GM12872 (cell line): ENCODE data around the gene MAL.

Experiments used
- TF ChIP-seq, protein P1 (sequence below): IDR thresholded peaks from 3 replicates; pipeline ENCODE4 v1.5.1; 2011; ENCODE audit warnings: low read depth, mild to moderate bottlenecking, low read length, moderate library complexity; ENCODE audit not compliant: insufficient read depth

The MAL gene

DNA sequence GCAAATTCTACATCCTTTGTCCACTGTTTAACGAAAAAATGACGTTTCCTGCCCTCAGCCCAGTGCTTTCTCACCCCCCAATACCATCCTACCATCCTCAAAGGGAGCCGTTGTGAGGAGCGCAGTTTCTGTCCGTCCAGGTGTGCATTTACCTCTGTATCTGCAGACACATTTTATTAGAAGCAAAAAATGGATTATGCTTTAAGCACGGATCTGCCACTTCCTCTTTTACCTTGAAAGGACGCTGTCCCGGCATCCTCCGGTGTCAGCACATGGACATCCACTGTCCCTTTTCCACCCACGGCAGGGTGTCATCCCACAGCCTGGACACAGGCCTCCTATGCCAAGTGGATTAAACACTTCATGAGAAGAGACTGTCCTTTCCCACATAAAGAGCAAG lies 7.2 kb upstream of the MAL start:
- TF ChIP-seq, protein P1, sequence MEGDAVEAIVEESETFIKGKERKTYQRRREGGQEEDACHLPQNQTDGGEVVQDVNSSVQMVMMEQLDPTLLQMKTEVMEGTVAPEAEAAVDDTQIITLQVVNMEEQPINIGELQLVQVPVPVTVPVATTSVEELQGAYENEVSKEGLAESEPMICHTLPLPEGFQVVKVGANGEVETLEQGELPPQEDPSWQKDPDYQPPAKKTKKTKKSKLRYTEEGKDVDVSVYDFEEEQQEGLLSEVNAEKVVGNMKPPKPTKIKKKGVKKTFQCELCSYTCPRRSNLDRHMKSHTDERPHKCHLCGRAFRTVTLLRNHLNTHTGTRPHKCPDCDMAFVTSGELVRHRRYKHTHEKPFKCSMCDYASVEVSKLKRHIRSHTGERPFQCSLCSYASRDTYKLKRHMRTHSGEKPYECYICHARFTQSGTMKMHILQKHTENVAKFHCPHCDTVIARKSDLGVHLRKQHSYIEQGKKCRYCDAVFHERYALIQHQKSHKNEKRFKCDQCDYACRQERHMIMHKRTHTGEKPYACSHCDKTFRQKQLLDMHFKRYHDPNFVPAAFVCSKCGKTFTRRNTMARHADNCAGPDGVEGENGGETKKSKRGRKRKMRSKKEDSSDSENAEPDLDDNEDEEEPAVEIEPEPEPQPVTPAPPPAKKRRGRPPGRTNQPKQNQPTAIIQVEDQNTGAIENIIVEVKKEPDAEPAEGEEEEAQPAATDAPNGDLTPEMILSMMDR, result no peak

DNA sequence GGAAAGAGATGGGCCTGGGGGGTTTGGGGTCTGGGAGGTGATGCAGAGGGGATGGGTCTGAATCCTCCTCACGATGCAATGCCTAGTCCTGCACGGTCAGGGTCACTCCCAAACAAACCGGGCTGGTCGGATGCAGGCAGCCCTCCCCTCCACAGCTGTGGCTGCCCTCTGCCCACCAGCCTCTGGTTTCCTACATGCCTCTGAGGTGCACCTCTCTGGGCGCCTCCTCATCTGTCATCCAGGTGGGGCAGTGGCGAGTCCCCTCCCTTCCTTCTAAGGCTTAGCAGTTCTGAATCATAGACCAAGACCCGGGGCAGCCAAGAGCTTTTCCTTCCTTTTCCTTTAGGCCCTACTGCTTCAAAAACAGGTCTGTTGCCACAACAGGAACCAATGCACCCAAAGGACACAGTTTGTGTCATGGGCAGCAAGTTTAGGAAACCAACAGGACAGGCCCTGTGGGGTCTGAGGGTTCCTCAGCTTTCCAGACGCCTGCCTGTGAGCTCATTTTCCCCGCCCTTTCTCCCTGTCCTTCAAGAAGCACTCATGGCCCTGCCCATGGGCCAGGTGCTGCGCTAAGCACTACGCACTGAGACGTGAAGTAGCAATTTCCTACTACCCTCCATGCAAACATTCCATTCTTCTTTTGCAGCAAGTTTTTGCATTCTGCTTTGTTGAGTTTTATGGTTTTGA lies 6.5 kb upstream of the MAL start:
- TF ChIP-seq, protein P1, result no peak

DNA sequence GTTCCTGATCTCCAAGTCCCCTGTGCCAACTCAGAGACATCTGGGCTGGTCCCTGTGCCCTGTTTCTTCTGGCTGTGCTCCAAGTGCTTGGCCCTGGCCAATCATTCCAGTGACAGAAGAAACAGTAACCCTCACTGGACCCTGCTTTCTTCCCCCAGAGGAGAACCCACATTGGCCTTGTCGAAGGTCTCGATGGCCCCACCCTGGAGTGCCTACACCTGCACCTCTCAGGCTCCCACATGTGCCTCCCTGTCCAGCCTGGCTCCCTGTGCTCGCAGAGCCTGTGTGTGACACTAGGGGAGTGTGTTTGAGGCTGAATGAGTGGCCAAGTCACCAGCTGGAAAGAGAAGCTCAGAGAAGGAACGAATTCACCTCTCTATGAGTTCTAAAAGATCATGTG lies 5.9 kb upstream of the MAL start:
- TF ChIP-seq, protein P1, result no peak

DNA sequence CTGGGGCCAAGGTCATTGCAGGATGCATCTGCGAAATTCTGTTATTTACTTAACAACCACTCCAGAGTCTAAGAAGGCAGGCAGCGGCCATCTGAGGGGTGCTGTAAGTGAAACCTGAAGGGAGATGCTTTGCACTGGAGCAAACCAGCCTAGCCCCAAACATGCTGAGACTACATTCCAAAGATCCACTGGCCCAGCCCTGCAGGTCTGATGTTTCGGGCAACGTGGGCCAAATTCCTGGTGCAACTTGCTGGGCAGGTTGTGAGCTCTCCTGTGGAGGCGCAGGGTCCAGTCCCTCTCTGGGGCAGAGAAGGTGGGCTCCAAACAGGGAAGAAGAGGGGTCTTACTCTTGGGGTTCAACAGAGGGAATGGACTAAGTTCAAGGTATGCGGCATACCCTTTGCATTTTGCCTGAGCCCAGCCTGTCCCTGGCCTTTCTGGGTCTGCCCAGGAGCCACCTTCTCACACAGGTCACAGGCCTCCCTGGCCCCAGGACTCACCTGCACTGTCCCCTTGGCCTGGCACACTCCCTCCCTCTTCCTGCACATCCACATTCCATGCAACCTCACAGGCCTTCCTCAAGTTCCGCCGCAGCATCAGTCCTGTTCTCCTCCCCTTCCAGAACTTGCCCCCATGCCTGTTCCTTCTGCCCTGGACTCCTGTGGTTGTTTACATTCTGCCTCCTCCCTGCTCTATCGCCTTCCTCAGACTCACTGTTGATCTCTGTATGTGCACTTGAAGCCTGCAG lies 5.1 kb upstream of the MAL start:
- TF ChIP-seq, protein P1, result no peak

DNA sequence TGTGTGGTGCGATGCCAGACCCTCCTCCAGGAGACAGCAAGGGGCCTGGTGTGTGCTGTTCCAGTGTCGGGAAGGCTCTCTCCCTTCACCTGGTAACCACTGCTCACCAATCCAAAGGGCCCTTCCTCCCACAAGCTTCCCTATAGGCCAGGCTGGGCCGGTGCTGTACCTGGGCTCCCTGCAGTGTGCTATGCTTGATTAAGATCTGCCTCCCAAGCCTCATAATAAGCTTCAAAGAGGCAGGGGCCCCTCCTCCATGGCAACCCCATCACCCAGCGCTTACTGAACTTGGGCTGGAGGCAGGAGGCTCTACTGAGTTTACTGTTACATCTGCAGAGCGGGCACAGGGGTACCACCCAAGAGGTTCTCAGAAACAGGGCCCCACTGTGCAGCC lies 4.5 kb upstream of the MAL start:
- TF ChIP-seq, protein P1, result no peak

DNA sequence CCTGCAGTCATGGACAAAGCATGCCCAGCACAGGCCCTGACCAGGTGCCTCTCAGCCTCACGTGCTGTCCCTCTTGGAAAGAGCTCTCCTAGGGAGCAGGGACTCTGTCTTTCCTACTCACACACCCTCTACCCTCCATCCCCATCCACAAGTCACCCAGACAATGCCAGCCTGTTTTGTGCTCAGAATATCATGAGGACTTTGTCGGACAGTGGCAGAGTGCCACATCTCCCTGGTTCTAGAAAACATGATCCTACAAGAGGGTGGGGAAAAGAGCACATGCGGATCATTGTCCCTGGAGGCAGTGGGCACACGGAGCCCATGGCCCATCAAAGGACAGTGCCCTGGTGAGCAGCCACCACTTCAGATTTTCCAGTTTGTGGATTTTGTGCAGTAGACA lies 3.7 kb upstream of the MAL start:
- TF ChIP-seq, protein P1, result no peak

DNA sequence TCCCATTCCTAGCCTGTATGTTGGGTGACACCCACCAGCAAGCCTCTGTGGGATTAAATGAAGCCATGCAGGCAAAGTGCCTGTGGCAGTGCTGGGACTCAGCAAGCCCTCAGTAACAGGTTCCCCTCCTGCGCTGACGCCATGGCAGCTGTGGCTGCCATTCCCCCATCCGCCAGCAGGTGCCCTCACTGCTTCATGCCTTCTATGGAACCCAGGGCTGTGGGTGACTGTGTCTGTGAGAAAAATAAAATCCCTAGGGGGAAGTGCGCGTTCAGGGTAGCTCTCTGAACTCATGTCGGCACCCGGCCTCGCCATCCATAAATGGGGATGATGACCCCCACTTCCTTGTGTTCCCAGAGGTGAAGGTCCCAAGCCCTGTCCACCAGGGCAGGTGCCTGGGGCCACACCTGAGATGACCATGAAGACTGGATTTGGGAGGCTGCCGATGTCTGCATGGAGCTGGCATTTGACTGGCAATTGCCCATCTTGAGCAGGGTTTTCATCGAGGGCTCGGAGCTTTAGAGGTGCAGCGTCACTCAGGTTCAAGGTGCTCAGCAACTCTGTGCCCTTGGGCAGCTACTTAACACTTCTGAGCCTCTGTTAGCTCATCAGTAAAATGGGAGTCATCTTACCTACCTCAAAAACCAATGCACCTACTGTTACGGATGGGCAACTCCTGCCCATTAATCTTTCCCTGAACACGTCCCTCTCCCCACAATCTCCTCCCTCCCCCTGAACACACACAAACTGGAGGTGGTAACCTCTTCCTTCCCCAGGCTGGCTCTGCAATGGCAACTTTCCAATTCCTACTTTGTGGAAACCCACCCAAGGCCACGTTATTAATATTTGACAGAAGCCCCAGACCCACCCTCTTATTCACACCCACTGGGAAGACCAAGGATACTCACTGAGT lies 2.9 kb upstream of the MAL start:
- TF ChIP-seq, protein P1, result peak; percentile 99
